ENCODE results near the gene UBE2C.
"Not testable (repeated sequence)": the region's sequence is repeated elsewhere in the genome, so short reads cannot be mapped to it uniquely, and the experiment has no call there.

The UBE2C gene

GRCh38 chr20:45788351-45788750 lies 24.1 kb upstream of the UBE2C start:
- Histone ChIP-seq H3K36me3 (ENCODE audit: control insufficient read depth, insufficient read depth, low read length) (no peaks in the 10 kb centered on the region), H3K4me3 (ENCODE audit: low read length) (no peak overlapping the region), H3K27me3 (ENCODE audit: insufficient read depth, low read length, poor library complexity) (no peaks in the 10 kb centered on the region), H3K79me2 (ENCODE audit: control insufficient read depth, insufficient read depth, low read length) (peaks cover 7% of the 10 kb centered on the region), H3K4me1 (ENCODE audit: control insufficient read depth, low read depth, low read length) (peaks cover 5% of the 10 kb centered on the region), H3K23ac (ENCODE audit: low read length) (no peak overlapping the region), H4K8ac (ENCODE audit: low read depth, low read length) (no peak overlapping the region), H2BK5ac (ENCODE audit: low read length) (no peak overlapping the region), H2BK15ac (replicated peaks; ENCODE audit: low read depth) (no peak overlapping the region), H4K5ac (ENCODE audit: low read length) (no peak overlapping the region), H3K18ac (ENCODE audit: low read length) (no peak overlapping the region), H3K27ac (ENCODE audit: low read depth, low read length) (no peak overlapping the region), H3K4ac (ENCODE audit: low read depth, low read length) (no peak overlapping the region), H3K4me2 (ENCODE audit: low read length) (no peak overlapping the region), H3K79me1 (ENCODE audit: low read length) (peaks cover 7% of the 10 kb centered on the region), H3K56ac (ENCODE audit: low read length) (no peak overlapping the region), H3K9ac (ENCODE audit: low read length) (no peak overlapping the region), H2AK5ac (ENCODE audit: low read length) (no peak overlapping the region), H2BK120ac (ENCODE audit: low read depth, low read length) (no peak overlapping the region)
- WGBS (ENCODE audit: extremely low coverage, insufficient coverage, low lambda C conversion rate) = no CpG with 5 or more reads among the region's 3 CpGs
- no peak for DNase-seq

- no CpG with 5 or more reads among the region's 19 CpGs for WGBS (ENCODE audit: extremely low coverage, insufficient coverage, low lambda C conversion rate)
- Histone ChIP-seq H3K4me3 (ENCODE audit: low read length) (peak overlapping the region; percentile 85), H3K4ac (ENCODE audit: low read depth, low read length) (no peak overlapping the region), H3K79me2 (ENCODE audit: control insufficient read depth, insufficient read depth, low read length) (peaks cover 7% of the 10 kb centered on the region), H3K18ac (ENCODE audit: low read length) (no peak overlapping the region), H3K56ac (ENCODE audit: low read length) (peak overlapping the region; percentile 95), H2BK120ac (ENCODE audit: low read depth, low read length) (no peak overlapping the region), H3K36me3 (ENCODE audit: control insufficient read depth, insufficient read depth, low read length) (peaks cover 3% of the 10 kb centered on the region), H4K5ac (ENCODE audit: low read length) (no peak overlapping the region), H2BK15ac (replicated peaks; ENCODE audit: low read depth) (no peak overlapping the region), H2BK5ac (ENCODE audit: low read length) (no peak overlapping the region), H3K9ac (ENCODE audit: low read length) (peak overlapping the region; percentile 92), H4K8ac (ENCODE audit: low read depth, low read length) (no peak overlapping the region), H3K27me3 (ENCODE audit: insufficient read depth, low read length, poor library complexity) (no peaks in the 10 kb centered on the region), H3K27ac (ENCODE audit: low read depth, low read length) (no peak overlapping the region), H3K23ac (ENCODE audit: low read length) (peak overlapping the region; percentile 30), H3K79me1 (ENCODE audit: low read length) (peaks cover 7% of the 10 kb centered on the region), H2AK5ac (ENCODE audit: low read length) (no peak overlapping the region), H3K4me2 (ENCODE audit: low read length) (peak overlapping the region; percentile 60), H3K4me1 (ENCODE audit: control insufficient read depth, low read depth, low read length) (peaks cover 5% of the 10 kb centered on the region)
- DNase-seq = no peak
Observed at GRCh38 chr20:45792317-45793118, 19.9 kb upstream of the UBE2C start.

- Histone ChIP-seq H3K36me3 (ENCODE audit: control insufficient read depth, insufficient read depth, low read length) (peaks cover 3% of the 10 kb centered on the region), H3K18ac (ENCODE audit: low read length) (no peak overlapping the region), H4K8ac (ENCODE audit: low read depth, low read length) (no peak overlapping the region), H3K4me1 (ENCODE audit: control insufficient read depth, low read depth, low read length) (peaks cover 5% of the 10 kb centered on the region), H3K56ac (ENCODE audit: low read length) (no peak overlapping the region), H2BK120ac (ENCODE audit: low read depth, low read length) (no peak overlapping the region), H2AK5ac (ENCODE audit: low read length) (no peak overlapping the region), H3K79me1 (ENCODE audit: low read length) (peaks cover 7% of the 10 kb centered on the region), H3K9ac (ENCODE audit: low read length) (no peak overlapping the region), H3K4me2 (ENCODE audit: low read length) (no peak overlapping the region), H3K27me3 (ENCODE audit: insufficient read depth, low read length, poor library complexity) (no peaks in the 10 kb centered on the region), H2BK15ac (replicated peaks; ENCODE audit: low read depth) (no peak overlapping the region), H4K5ac (ENCODE audit: low read length) (no peak overlapping the region), H3K79me2 (ENCODE audit: control insufficient read depth, insufficient read depth, low read length) (peaks cover 7% of the 10 kb centered on the region), H3K4ac (ENCODE audit: low read depth, low read length) (no peak overlapping the region), H3K23ac (ENCODE audit: low read length) (no peak overlapping the region), H3K27ac (ENCODE audit: low read depth, low read length) (no peak overlapping the region), H2BK5ac (ENCODE audit: low read length) (no peak overlapping the region), H3K4me3 (ENCODE audit: low read length) (no peak overlapping the region)
- DNase-seq = no peak
- WGBS (ENCODE audit: extremely low coverage, insufficient coverage, low lambda C conversion rate) = no CpG with 5 or more reads among the region's 11 CpGs
Observed at GRCh38 chr20:45796337-45797065, 15.9 kb upstream of the UBE2C start.

GRCh38 chr20:45797510-45797909 lies 14.9 kb upstream of the UBE2C start:
- H3K27me3 ChIP-seq (ENCODE audit: insufficient read depth, low read length, poor library complexity); H3K36me3 ChIP-seq (ENCODE audit: control insufficient read depth, insufficient read depth, low read length); H3K23ac ChIP-seq (ENCODE audit: low read length); H3K4ac ChIP-seq (ENCODE audit: low read depth, low read length); H3K18ac ChIP-seq (ENCODE audit: low read length); H3K27ac ChIP-seq (ENCODE audit: low read depth, low read length); H3K79me1 ChIP-seq (ENCODE audit: low read length); H2BK15ac ChIP-seq (replicated peaks; ENCODE audit: low read depth); H2BK5ac ChIP-seq (ENCODE audit: low read length); H3K4me3 ChIP-seq (ENCODE audit: low read length); DNase-seq; H3K4me2 ChIP-seq (ENCODE audit: low read length); H4K5ac ChIP-seq (ENCODE audit: low read length); H2BK120ac ChIP-seq (ENCODE audit: low read depth, low read length); H3K79me2 ChIP-seq (ENCODE audit: control insufficient read depth, insufficient read depth, low read length); H2AK5ac ChIP-seq (ENCODE audit: low read length); H3K4me1 ChIP-seq (ENCODE audit: control insufficient read depth, low read depth, low read length); H3K9ac ChIP-seq (ENCODE audit: low read length); H4K8ac ChIP-seq (ENCODE audit: low read depth, low read length); H3K56ac ChIP-seq (ENCODE audit: low read length): not testable (repeated sequence)
- no CpG with 5 or more reads among the region's 1 CpG for WGBS (ENCODE audit: extremely low coverage, insufficient coverage, low lambda C conversion rate)

- not testable (repeated sequence) for H3K4me3 ChIP-seq (ENCODE audit: low read length); H3K23ac ChIP-seq (ENCODE audit: low read length); H4K8ac ChIP-seq (ENCODE audit: low read depth, low read length); DNase-seq; H2BK15ac ChIP-seq (replicated peaks; ENCODE audit: low read depth); H3K9ac ChIP-seq (ENCODE audit: low read length); H3K27ac ChIP-seq (ENCODE audit: low read depth, low read length); H3K4me2 ChIP-seq (ENCODE audit: low read length); H3K4ac ChIP-seq (ENCODE audit: low read depth, low read length); H3K18ac ChIP-seq (ENCODE audit: low read length); H2AK5ac ChIP-seq (ENCODE audit: low read length); H2BK5ac ChIP-seq (ENCODE audit: low read length); H3K56ac ChIP-seq (ENCODE audit: low read length); H3K79me1 ChIP-seq (ENCODE audit: low read length); H3K79me2 ChIP-seq (ENCODE audit: control insufficient read depth, insufficient read depth, low read length); H3K36me3 ChIP-seq (ENCODE audit: control insufficient read depth, insufficient read depth, low read length); H2BK120ac ChIP-seq (ENCODE audit: low read depth, low read length); H3K4me1 ChIP-seq (ENCODE audit: control insufficient read depth, low read depth, low read length); H3K27me3 ChIP-seq (ENCODE audit: insufficient read depth, low read length, poor library complexity); H4K5ac ChIP-seq (ENCODE audit: low read length)
- no CpG with 5 or more reads among the region's 3 CpGs for WGBS (ENCODE audit: extremely low coverage, insufficient coverage, low lambda C conversion rate)
Observed at GRCh38 chr20:45797955-45798354, 14.5 kb upstream of the UBE2C start.
